Neuron (in vitro differentiated cells): ENCODE results near the gene ADAMTS3.

ENCODE experiments used
- H2AFZ ChIP-seq: one replicate; pipeline ENCODE4 v1.6.1; 2013; ENCODE audit warnings: low read depth, mild to moderate bottlenecking, inconsistent platforms, low read length, moderate library complexity
- H3K27me3 ChIP-seq: one replicate; pipeline ENCODE4 v1.6.1; 2013; ENCODE audit warnings: low read length; ENCODE audit not compliant: insufficient read depth
- H3K36me3 ChIP-seq: one replicate; pipeline ENCODE4 v1.6.1; 2013; ENCODE audit warnings: low read length; ENCODE audit not compliant: insufficient read depth
- H3K4me1 ChIP-seq: one replicate; pipeline ENCODE4 v1.6.1; 2013; ENCODE audit warnings: low read length; ENCODE audit not compliant: insufficient read depth
- H3K4me3 ChIP-seq: 2 replicates; pipeline ENCODE4 v1.5.1; 2013; ENCODE audit warnings: mild to moderate bottlenecking, low read length, moderate library complexity
- H3K9me3 ChIP-seq: one replicate; pipeline ENCODE4 v1.6.1; 2013; ENCODE audit warnings: low read length

ADAMTS3 gene

DNA sequence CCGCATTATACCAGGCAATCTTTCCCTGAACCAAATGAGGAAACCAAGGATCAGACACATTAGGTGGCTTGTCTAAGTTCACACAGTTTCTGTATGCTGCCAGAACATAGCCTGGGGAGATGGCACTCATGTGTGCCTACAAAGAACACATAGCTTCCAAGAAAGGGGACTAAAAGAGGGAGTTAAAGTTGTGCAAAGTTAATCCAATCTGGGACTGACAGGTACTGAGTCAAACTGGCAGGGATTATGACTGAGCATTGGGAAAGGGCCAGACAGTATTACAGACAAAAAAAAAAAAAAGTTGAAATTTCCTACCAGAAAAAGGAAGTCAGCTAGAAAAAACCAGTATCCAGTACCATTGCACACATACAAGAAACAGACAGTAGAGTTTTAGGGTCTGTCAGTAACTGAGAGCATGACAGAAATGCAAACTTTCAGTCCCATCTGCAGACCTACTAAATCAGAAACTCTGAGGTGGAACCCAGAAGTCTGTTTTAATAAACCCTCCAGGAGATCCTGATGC lies 37.2 kb downstream of the ADAMTS3 start:
- no peak overlapping the region for H3K4me3 ChIP-seq
- no peak overlapping the region for H2AFZ ChIP-seq
- no peaks in the 10 kb centered on the region for H3K27me3 ChIP-seq
- H3K36me3 ChIP-seq = no peaks in the 10 kb centered on the region
- H3K4me1 ChIP-seq = no peaks in the 10 kb centered on the region
- no peaks in the 10 kb centered on the region for H3K9me3 ChIP-seq

DNA sequence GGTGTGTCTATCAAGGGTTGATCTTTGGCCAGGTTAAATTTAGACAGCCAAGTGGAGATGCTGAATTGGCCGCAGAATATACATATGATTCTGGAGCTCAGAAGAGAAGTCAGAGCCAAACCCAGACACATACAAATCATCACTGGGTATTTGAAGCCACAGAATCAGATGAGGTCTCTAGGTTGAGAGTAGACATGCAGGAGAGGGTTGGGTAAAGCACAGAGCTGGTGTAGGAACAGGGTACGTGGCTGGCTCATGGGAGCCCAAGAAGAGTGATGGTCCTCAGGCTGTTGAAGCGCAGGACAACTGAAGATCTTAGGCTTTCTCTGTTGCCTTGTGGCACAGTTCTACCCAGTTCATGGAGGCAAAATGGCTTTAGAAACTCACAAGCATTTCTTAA lies 37.7 kb downstream of the ADAMTS3 start:
- Histone ChIP-seq H3K36me3 (no peaks in the 10 kb centered on the region), H2AFZ (no peak overlapping the region), H3K4me1 (no peaks in the 10 kb centered on the region), H3K27me3 (no peaks in the 10 kb centered on the region), H3K9me3 (no peaks in the 10 kb centered on the region), H3K4me3 (no peak overlapping the region)

DNA sequence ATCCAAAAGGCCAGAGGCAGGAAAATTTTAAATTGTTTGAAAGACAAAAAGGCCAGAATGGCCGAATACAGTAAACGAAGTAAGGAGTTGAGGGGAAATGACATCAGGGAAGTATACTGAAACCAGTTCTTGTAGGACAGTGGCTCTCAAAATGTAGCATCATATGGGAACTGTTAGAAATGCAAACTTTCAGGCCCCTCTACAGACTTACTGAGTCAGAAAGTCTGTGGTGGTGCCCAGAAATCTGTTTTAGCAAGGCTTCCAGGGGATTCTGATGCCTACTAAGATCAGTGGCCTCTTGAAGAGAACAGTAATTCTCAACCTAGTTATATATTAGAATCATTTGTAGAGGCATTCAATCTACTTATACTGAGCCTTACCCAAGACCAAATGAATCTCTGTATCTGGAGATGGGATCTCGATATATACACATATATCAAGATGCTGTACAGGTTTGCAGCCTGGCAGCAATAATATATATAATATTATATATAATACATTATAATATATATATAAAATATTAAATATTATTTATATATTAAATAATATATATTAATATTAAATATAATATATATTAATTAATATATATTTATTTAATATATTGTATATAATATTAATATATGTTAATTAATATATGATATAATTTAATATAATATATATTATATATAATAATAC lies 39.7 kb downstream of the ADAMTS3 start:
- H3K4me1 ChIP-seq = no peaks in the 10 kb centered on the region
- no peaks in the 10 kb centered on the region for H3K27me3 ChIP-seq
- no peaks in the 10 kb centered on the region for H3K9me3 ChIP-seq
- no peak overlapping the region for H3K4me3 ChIP-seq
- no peaks in the 10 kb centered on the region for H3K36me3 ChIP-seq
- H2AFZ ChIP-seq = no peak overlapping the region

DNA sequence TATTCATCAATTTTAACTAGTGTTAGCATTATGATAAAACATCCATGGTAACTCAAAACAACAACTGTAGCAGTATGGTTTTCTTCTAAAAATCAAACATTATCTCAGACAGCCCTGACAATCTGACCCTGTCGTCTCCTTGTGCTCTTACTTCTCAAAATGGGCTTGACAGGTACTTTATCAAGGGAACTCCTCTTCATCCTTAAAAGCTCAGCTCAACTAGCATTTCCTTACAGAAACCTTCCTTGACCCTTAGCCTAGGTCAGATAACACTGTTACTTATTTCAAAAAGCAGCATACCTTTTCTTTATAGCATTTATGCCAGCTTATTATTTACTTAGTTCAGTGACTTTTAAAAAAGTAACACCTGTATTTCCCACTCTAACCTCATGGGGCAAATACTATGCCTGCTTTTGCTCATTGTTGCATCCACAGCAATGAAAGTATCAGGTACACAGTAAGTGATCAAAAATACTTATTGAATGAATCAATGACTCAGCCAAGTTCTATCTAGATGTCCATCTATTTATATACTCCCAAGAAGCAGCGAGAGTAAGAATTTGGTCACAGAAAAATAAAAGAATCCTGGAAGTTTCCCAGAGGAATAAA lies 41.9 kb downstream of the ADAMTS3 start:
- Histone ChIP-seq H3K4me1 (no peaks in the 10 kb centered on the region), H3K9me3 (no peaks in the 10 kb centered on the region), H3K27me3 (no peaks in the 10 kb centered on the region), H2AFZ (no peak overlapping the region), H3K4me3 (no peak overlapping the region), H3K36me3 (no peaks in the 10 kb centered on the region)

DNA sequence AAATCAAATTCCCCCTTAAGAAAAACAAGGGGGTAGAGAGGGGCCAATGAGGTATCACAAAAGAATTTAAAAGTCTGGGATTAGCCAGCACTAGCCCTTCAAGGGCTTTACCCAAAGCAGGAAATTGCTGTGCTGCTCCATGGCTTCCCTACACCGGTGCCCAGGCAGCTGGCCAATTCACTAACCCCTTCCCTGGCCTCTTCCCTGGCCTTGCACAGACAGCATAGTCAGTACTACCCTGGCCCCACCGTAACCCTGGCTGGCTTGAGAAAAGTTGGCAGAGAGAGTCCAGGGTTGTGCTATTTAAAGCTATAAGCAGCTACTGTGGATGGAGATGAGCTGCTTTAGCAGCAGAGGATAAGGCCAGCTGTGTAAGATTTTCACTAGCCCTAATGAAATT lies 43.1 kb downstream of the ADAMTS3 start:
- no peaks in the 10 kb centered on the region for H3K27me3 ChIP-seq
- no peak overlapping the region for H2AFZ ChIP-seq
- no peak overlapping the region for H3K4me3 ChIP-seq
- H3K36me3 ChIP-seq = no peaks in the 10 kb centered on the region
- H3K9me3 ChIP-seq = no peaks in the 10 kb centered on the region
- H3K4me1 ChIP-seq = no peaks in the 10 kb centered on the region

DNA sequence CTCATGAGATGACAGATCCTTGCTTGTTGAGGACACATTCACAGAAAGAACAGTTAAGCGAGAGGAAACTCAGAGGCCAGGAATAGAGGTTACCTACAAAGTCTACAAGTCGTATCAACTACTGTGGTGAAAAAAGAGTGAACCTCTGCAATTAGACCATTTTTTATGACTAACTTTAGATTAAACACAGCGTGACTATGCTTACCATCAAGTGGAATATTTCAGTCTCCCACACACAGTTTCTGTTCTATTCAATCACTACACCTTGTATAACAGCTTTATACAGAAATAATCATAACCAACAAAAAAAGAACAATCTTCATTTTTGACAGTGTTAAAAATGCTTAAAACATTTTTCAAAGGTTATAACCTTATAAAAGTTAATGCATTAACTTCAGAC lies 46.6 kb downstream of the ADAMTS3 start:
- Histone ChIP-seq H3K4me1 (no peaks in the 10 kb centered on the region), H3K4me3 (no peak overlapping the region), H3K27me3 (no peaks in the 10 kb centered on the region), H3K9me3 (no peaks in the 10 kb centered on the region), H2AFZ (no peak overlapping the region), H3K36me3 (no peaks in the 10 kb centered on the region)

DNA sequence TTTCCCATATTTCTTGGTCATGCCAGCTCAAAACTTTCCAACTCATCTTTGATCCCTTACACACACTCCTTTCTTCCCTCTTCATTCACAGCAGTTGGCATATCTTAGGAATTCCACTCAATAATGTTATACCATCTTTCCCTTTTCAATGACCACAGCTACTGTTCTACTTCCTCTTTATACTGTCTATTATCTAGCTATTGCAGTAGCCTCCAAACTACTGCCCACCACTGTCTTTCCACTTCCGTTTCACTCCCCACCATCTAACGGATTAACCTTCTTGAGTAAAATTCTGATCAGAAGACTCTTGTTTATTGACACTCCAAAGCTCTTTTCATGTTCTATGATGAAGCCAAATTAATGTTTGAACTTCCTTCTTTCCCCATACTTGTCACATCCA lies 55.8 kb downstream of the ADAMTS3 start:
- H2AFZ ChIP-seq = no peak overlapping the region
- H3K27me3 ChIP-seq = no peaks in the 10 kb centered on the region
- H3K36me3 ChIP-seq = no peaks in the 10 kb centered on the region
- no peaks in the 10 kb centered on the region for H3K4me1 ChIP-seq
- H3K4me3 ChIP-seq = no peak overlapping the region
- H3K9me3 ChIP-seq = no peaks in the 10 kb centered on the region

DNA sequence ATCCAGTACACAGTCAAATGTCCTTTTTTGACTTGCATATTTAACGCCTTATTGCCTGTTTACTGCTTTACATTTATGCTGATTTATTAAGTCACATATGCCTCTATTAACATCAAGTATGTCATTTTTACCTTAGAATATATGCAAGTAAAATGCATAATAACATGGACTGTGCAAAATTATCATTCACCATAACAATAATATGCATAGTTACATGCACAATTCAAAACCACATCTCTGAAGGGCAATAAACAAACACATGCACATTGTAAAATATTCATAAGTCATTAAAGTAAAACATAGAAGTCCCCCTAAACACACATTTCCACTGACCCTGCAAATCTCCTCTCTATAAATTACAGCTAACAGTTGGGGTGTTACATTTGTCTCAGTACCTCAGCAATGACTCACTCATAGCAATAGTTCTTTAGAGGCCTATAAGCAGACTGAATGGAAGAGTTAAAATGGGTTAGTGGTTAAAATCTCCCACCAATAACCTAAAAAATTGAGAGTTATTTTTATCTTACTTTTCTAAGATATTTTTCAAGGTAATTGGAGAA lies 61.1 kb downstream of the ADAMTS3 start:
- Histone ChIP-seq H3K4me3 (no peak overlapping the region), H3K27me3 (no peaks in the 10 kb centered on the region), H3K36me3 (no peaks in the 10 kb centered on the region)

DNA sequence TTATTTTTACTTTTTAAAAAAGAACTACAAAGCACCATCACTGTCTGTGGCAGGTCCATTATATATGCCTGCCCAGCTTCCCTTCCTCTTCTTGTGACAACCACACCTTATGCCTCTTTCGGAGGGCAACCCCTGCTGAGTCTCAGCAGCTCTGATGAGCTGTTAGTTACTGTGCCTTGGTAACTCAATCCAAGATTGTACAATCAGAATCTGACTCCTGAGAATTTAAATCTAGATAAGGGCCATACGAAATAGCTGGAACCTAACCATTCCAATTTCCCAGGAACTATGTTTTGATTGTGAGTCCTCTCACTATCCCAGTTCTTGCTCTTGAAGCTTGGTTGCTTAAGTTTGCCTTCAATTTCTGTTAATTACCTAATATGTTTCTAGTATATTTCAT lies 61.9 kb downstream of the ADAMTS3 start:
- Histone ChIP-seq H3K9me3 (no peaks in the 10 kb centered on the region), H3K4me3 (no peak overlapping the region), H2AFZ (no peak overlapping the region), H3K4me1 (no peaks in the 10 kb centered on the region), H3K36me3 (no peaks in the 10 kb centered on the region), H3K27me3 (no peaks in the 10 kb centered on the region)

More for the DNA sequence above, 61.1 kb downstream of the ADAMTS3 start:
- no peaks in the 10 kb centered on the region for H3K9me3 ChIP-seq
- H2AFZ ChIP-seq = no peak overlapping the region
- no peaks in the 10 kb centered on the region for H3K4me1 ChIP-seq

DNA sequence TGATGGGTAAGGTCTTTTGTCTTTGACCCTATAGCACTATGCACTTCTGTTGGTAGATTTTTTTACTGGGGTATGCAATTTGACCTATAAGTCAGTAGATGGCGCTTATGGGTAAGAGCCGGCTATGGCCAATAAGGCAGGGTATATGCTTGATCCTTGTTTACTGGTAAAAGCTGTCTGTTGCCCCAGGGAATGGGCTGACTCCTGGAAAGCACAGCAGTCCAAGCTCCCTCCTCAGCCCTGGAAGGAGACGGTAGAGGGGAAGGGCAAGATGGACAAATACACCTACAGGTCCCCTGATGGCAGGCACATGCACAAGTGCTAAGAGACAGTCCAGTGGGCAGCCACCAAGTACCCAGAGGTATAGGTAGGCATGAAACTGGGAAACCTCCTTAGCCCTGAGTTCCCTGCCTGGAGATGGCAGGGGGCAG lies 63.7 kb downstream of the ADAMTS3 start:
- Histone ChIP-seq H3K4me3 (no peak overlapping the region), H2AFZ (no peak overlapping the region), H3K36me3 (no peaks in the 10 kb centered on the region), H3K9me3 (no peaks in the 10 kb centered on the region), H3K27me3 (no peaks in the 10 kb centered on the region), H3K4me1 (no peaks in the 10 kb centered on the region)

DNA sequence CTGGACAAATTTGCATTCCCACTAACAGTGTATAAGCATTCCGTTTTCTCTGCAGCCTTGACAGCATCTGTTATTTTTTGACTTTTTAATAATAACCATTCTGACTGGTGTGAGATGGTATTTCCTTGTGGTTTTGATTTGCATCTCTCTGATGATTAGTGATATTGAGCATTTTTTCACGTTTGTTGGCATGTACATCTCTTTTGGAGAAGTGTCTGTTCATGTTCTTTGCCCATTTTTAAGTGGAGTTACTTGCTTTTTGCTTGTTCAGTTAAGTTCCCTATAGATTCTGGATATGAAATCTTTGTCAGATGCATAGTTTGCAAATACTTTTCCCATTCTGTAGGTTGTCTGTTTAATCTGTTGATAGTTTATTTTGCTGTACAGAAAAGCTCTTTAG lies 68.8 kb downstream of the ADAMTS3 start:
- Histone ChIP-seq H3K36me3 (no peaks in the 10 kb centered on the region), H2AFZ (no peak overlapping the region), H3K9me3 (no peaks in the 10 kb centered on the region), H3K4me3 (no peak overlapping the region), H3K4me1 (no peaks in the 10 kb centered on the region), H3K27me3 (no peaks in the 10 kb centered on the region)

DNA sequence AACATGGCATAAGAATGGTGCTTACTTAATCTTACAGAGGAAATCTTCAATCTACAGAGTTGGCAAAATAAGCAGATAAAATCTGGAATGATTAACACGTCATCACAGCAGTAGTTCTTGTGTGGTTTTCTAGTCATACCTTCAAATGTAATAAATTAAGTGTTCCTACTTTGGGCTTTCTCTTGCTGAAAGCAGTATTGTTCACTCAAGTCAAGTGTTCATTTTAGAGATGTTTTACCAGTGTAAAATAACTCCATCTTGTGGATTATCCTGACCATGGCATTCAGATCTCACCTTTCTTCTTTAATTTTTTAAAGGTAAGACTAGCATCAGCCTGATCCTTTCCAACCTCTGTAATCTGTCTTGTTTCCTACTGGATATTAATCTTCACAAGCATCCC lies 72.9 kb downstream of the ADAMTS3 start:
- Histone ChIP-seq H3K4me3 (no peak overlapping the region), H2AFZ (no peak overlapping the region), H3K4me1 (no peaks in the 10 kb centered on the region), H3K36me3 (no peaks in the 10 kb centered on the region), H3K27me3 (no peaks in the 10 kb centered on the region), H3K9me3 (no peaks in the 10 kb centered on the region)

DNA sequence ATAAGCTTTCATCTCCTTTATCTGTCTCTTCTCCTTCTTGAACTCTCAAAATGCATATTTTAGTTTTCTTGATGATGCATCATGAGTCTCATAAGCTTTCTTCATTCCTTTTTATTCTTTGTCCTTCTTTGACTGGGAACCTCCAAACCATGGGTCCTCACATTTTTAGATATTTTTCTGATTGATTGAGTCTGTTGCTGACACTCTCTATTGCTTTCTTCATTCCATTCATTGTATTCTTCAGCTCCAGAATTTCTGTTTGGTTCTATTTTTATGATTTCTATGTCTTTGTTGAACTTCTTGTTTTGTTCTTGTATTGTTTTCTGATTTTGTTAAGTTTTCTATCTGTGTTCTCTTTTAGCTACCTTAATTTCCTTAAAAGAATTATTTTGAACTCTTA lies 74.9 kb downstream of the ADAMTS3 start:
- H3K4me3 ChIP-seq = no peak overlapping the region
- no peaks in the 10 kb centered on the region for H3K36me3 ChIP-seq
- no peak overlapping the region for H2AFZ ChIP-seq
- no peaks in the 10 kb centered on the region for H3K27me3 ChIP-seq
- H3K4me1 ChIP-seq = no peaks in the 10 kb centered on the region
- no peaks in the 10 kb centered on the region for H3K9me3 ChIP-seq
